Naive thymus-derived CD4-positive, alpha-beta T cell (primary cell): ENCODE results near the gene RNF26. TPM values are rescaled to one million over a fixed set of nuclear protein-coding genes. Genes with fewer than 3 reads are reported as not detected.

Source experiments
- ATAC-seq: fragments of 150-1000 bp; cut with Tn5 transposase; 2 replicates; pipeline ENCODE4 v1.10.0; 2021; ENCODE audit warnings: mild to moderate bottlenecking, moderate library complexity
- CTCF ChIA-PET: fragments of 350-600 bp; sonication (Branson Sonifier 250); formaldehyde crosslinking; loops from one replicate; lab custom pipeline; 2021; ENCODE audit warnings: antibody characterized with exemption; lab: Charles Lee
- POLR2A ChIA-PET: fragments of 350-600 bp; sonication (Branson Sonifier 250); formaldehyde crosslinking; loops from one replicate; lab custom pipeline; 2021; ENCODE audit warnings: antibody characterized with exemption, inconsistent platforms; lab: Charles Lee
- DNase-seq, 9 donors: peaks; one replicate each; pipeline versions ENCODE4 v3.0.0 to v3.0.0-alpha.2; 2020 to 2022; ENCODE audit warnings: mixed read lengths in 1 of 9
- H3K27ac ChIP-seq: one replicate; pipeline ENCODE4 v1.7.0; 2013; ENCODE audit warnings: mild to moderate bottlenecking, low read depth, low read length, moderate library complexity
- H3K27me3 ChIP-seq, 2 donors: one replicate each; pipeline ENCODE4 v1.7.0; 2013; ENCODE audit warnings: low read length in 2 of 2, mild to moderate bottlenecking in 2 of 2, moderate library complexity in 2 of 2; ENCODE audit not compliant: control insufficient read depth in 2 of 2, insufficient read depth in 2 of 2
- H3K36me3 ChIP-seq, 3 experiments: 1 replicate in 2 of 3; 2 replicates in 1 of 3; pipeline ENCODE4 v1.7.0; 2013; ENCODE audit warnings: low read length in 3 of 3, mild to moderate bottlenecking in 3 of 3, moderate library complexity in 1 of 3; ENCODE audit not compliant: insufficient read depth in 3 of 3, control insufficient read depth in 2 of 3
- H3K4me1 ChIP-seq, 2 donors: one replicate each; pipeline ENCODE4 v1.7.0; 2013; ENCODE audit warnings: low read length in 2 of 2, mild to moderate bottlenecking in 2 of 2, moderate library complexity in 1 of 2; ENCODE audit not compliant: control insufficient read depth in 2 of 2, insufficient read depth in 2 of 2
- H3K4me3 ChIP-seq: 2 replicates; pipeline ENCODE4 v1.7.0; 2013; ENCODE audit warnings: mild to moderate bottlenecking, low read length
- H3K9me3 ChIP-seq, 3 experiments: 1 replicate in 2 of 3; 2 replicates in 1 of 3; pipeline ENCODE4 v1.7.0; 2013; ENCODE audit warnings: low read length in 3 of 3; ENCODE audit not compliant: control insufficient read depth in 2 of 3
- H3K27ac Mint-ChIP-seq, 9 donors: one replicate each; pipeline ENCODE4 v1.8.0; 2020 to 2022; ENCODE audit warnings: mixed read lengths in 9 of 9, mild to moderate bottlenecking in 8 of 9, moderate library complexity in 5 of 9, inconsistent platforms in 2 of 9
- H3K27me3 Mint-ChIP-seq, 5 donors: one replicate each; pipeline ENCODE4 v1.8.0; 2021 to 2022; ENCODE audit warnings: mixed read lengths in 5 of 5, mild to moderate bottlenecking in 1 of 5
- H3K36me3 Mint-ChIP-seq, 5 donors: one replicate each; pipeline ENCODE4 v1.8.0; 2020 to 2022; ENCODE audit warnings: mixed read lengths in 5 of 5, mild to moderate bottlenecking in 3 of 5, inconsistent platforms in 1 of 5
- H3K4me1 Mint-ChIP-seq, 7 donors: one replicate each; pipeline ENCODE4 v1.8.0; 2020 to 2022; ENCODE audit warnings: mixed read lengths in 7 of 7, mild to moderate bottlenecking in 3 of 7, inconsistent platforms in 1 of 7
- H3K4me3 Mint-ChIP-seq, 10 donors: one replicate each; pipeline ENCODE4 v1.8.0; 2020 to 2022; ENCODE audit warnings: mild to moderate bottlenecking in 10 of 10, mixed read lengths in 10 of 10, moderate library complexity in 6 of 10, inconsistent platforms in 2 of 10
- H3K9me3 Mint-ChIP-seq, 11 donors: one replicate each; pipeline ENCODE4 v1.8.0; 2020 to 2022; ENCODE audit warnings: mixed read lengths in 11 of 11, mild to moderate bottlenecking in 4 of 11, inconsistent platforms in 1 of 11, moderate library complexity in 1 of 11
- intact Hi-C, 2 donors: fragments of 100-400 bp; cut with micrococcal nuclease; formaldehyde crosslinking; loops; one replicate each; pipeline ENCODE4 v1.15.1; 2023
- polyA plus RNA-seq, 2 donors: library from polyadenylated mRNA; unstranded; fragments of 300-500 nt; fragmentation: Illumina TruSeq; gene quantifications; one replicate each; pipeline ENCODE4 v1.2.3, GENCODE V29; 2021
- total RNA-seq, 6 experiments: library from RNA in 5 of 6; stranded (reverse) in 5 of 6; gene quantifications; 1 replicate in 5 of 6; 2 replicates in 1 of 6; pipeline ENCODE4 v1.2.3 and lab custom pipeline; 2021 to 2026

The RNF26 gene
- total RNA-seq (10 to 100 TPM; 16.9 to 28.3 (median 18.9) TPM), polyA plus RNA-seq (10 to 100 TPM; 50.3 to 59.1 TPM), total RNA-seq (lab: John Stamatoyannopoulos, UW) (18.0 reads per million, percentile 48 among the genes with 10 or more reads in this experiment)

- DNase-seq (peak; percentile 82 to 96 (median 94)), ATAC-seq (peak; percentile 98)
- no peaks in the 10 kb centered on the region for H3K9me3 ChIP-seq
- intact Hi-C loops, result loop anchor here (1.0 to 2.0 kb wide), 4 partner anchors 13 to 316 kb away; partner anchors contain the start of genes USP2 (in 2 of the 2), HINFP (in 1 of the 2), RPS25 (in 1 of the 2) and TRAPPC4 (in 1 of the 2)
- H3K27me3 Mint-ChIP-seq, result peaks cover 9 to 30% (median 19%) of the 10 kb centered on the region in 5 donors
- H3K9me3 Mint-ChIP-seq, result no peaks in the 10 kb centered on the region
- peaks cover 0 to 10% (median 0%) of the 10 kb centered on the region in 5 donors for H3K36me3 Mint-ChIP-seq
- H3K27ac Mint-ChIP-seq, result peak within 1 kb of the TSS; percentile 91 to 99 (median 97)
- ChIA-PET CTCF (interaction anchor here (0.6 to 3.3 kb wide), 2 partner anchors 10 to 12 kb away, joined by 3 to 15 read pairs; no protein-coding TSS in a partner anchor), POLR2A (interaction anchor here (0.6 to 1.3 kb wide), 8 partner anchors 9 to 983 kb away, joined by 3 to 7 read pairs (median 3); partner anchors contain the start of gene CBL)
- H3K36me3 ChIP-seq, result peaks cover 0 to 15% (median 0%) of the 10 kb centered on the region in 3 experiments
- H3K27ac ChIP-seq, result peak within 1 kb of the TSS; percentile 89
- peaks cover 4 to 9% of the 10 kb centered on the region in 2 donors for H3K27me3 ChIP-seq
- peak within 1 kb of the TSS; percentile 88 to 99 (median 98) for H3K4me3 Mint-ChIP-seq
- H3K4me1 ChIP-seq, result peaks cover 10 to 12% of the 10 kb centered on the region in 2 donors
- H3K4me3 ChIP-seq, result peak within 1 kb of the TSS; percentile 60
- peaks cover 22 to 59% (median 41%) of the 10 kb centered on the region in 7 donors for H3K4me1 Mint-ChIP-seq
Measured at GRCh38 chr11:119334174-119334930, at the start of gene RNF26. RNF26 (plus strand) TSS chr11:119334527; CDS start chr11:119335123, 596 bp downstream.

GRCh38 chr11:119285431-119285830 lies 48.9 kb upstream of the RNF26 start:
- H3K4me3 ChIP-seq, result no peak overlapping the region
- peaks cover 8 to 40% (median 27%) of the 10 kb centered on the region in 5 donors for H3K36me3 Mint-ChIP-seq
- CTCF ChIA-PET, result interaction anchor here (0.6 to 5.6 kb wide), 8 partner anchors 20 to 119 kb away, joined by 3 to 64 read pairs (median 6); partner anchors contain the start of gene CBL
- no peaks in the 10 kb centered on the region for H3K9me3 Mint-ChIP-seq
- POLR2A ChIA-PET, result interaction anchor here (0.7 kb wide), 2 partner anchors 32 to 165 kb away, joined by 3 read pairs; partner anchors contain the start of gene HINFP
- no peak overlapping the region for H3K27ac ChIP-seq
- no peaks in the 10 kb centered on the region for H3K9me3 ChIP-seq
- H3K4me3 Mint-ChIP-seq, result no peak overlapping the region
- ATAC-seq (no peak), DNase-seq (no peak)
- H3K27me3 Mint-ChIP-seq, result no peaks in the 10 kb centered on the region
- H3K4me1 Mint-ChIP-seq, result peaks cover 12 to 51% (median 41%) of the 10 kb centered on the region in 7 donors
- no peaks in the 10 kb centered on the region for H3K27me3 ChIP-seq
- H3K4me1 ChIP-seq, result peaks cover 0 to 6% of the 10 kb centered on the region in 2 donors
- H3K36me3 ChIP-seq, result peaks cover 0 to 25% (median 6%) of the 10 kb centered on the region in 3 experiments
- intact Hi-C loops, result loop anchor here (2.0 kb wide), 3 partner anchors 35 to 89 kb away; no protein-coding TSS in a partner anchor
- peak overlapping the region in 1 of 9 donors; percentile 91 for H3K27ac Mint-ChIP-seq

GRCh38 chr11:119288219-119288618 lies 46.1 kb upstream of the RNF26 start:
- DNase-seq, result no peak
- no peak overlapping the region for H3K27ac ChIP-seq
- Mint-ChIP-seq H3K36me3 (peaks cover 3 to 46% (median 30%) of the 10 kb centered on the region in 5 donors), H3K27ac (peak overlapping the region in 1 of 9 donors; percentile 28), H3K9me3 (peaks cover 0 to 3% (median 0%) of the 10 kb centered on the region in 11 donors), H3K27me3 (no peaks in the 10 kb centered on the region), H3K4me1 (peaks cover 7 to 23% (median 15%) of the 10 kb centered on the region in 7 donors), H3K4me3 (no peak overlapping the region)
- peaks cover 0 to 30% (median 11%) of the 10 kb centered on the region in 3 experiments for H3K36me3 ChIP-seq
- peaks cover 0 to 6% of the 10 kb centered on the region in 2 donors for H3K4me1 ChIP-seq
- no peaks in the 10 kb centered on the region for H3K27me3 ChIP-seq
- ChIA-PET CTCF (interaction anchor here (0.6 to 1.3 kb wide), 3 partner anchors 25 to 121 kb away, joined by 3 to 5 read pairs (median 4); partner anchors contain the start of gene CBL), POLR2A (interaction anchor here (1.0 to 1.8 kb wide), 4 partner anchors 10 to 83 kb away, joined by 4 to 7 read pairs (median 5); partner anchors contain the start of gene CBL)
- H3K9me3 ChIP-seq, result peaks cover 0 to 3% (median 0%) of the 10 kb centered on the region in 3 experiments
- intact Hi-C loops, result no loop called here
- H3K4me3 ChIP-seq, result no peak overlapping the region
- ATAC-seq, result no peak

- ChIA-PET POLR2A (interaction anchor here (0.5 to 1.5 kb wide), 4 partner anchors 12 to 271 kb away, joined by 3 to 5 read pairs (median 4); no protein-coding TSS in a partner anchor), CTCF (interaction anchor here (0.5 to 2.9 kb wide), 3 partner anchors 33 to 613 kb away, joined by 3 to 10 read pairs (median 5); partner anchors contain the start of gene CBL)
- H3K4me1 ChIP-seq, result no peaks in the 10 kb centered on the region
- Mint-ChIP-seq H3K9me3 (peaks cover 0 to 3% (median 0%) of the 10 kb centered on the region in 11 donors), H3K36me3 (peaks cover 3 to 44% (median 27%) of the 10 kb centered on the region in 5 donors), H3K27ac (no peak overlapping the region), H3K27me3 (no peaks in the 10 kb centered on the region), H3K4me1 (peaks cover 0 to 8% (median 3%) of the 10 kb centered on the region in 7 donors), H3K4me3 (no peak overlapping the region)
- peaks cover 6 to 25% (median 16%) of the 10 kb centered on the region in 3 experiments for H3K36me3 ChIP-seq
- H3K27me3 ChIP-seq, result no peaks in the 10 kb centered on the region
- H3K4me3 ChIP-seq, result no peak overlapping the region
- peaks cover 0 to 3% (median 0%) of the 10 kb centered on the region in 3 experiments for H3K9me3 ChIP-seq
- intact Hi-C loops, result no loop called here
- ATAC-seq (no peak), DNase-seq (no peak)
- no peak overlapping the region for H3K27ac ChIP-seq
Measured at GRCh38 chr11:119290894-119291497, 43.3 kb upstream of the RNF26 start.

GRCh38 chr11:119293461-119293860 lies 40.9 kb upstream of the RNF26 start:
- Mint-ChIP-seq H3K9me3 (peaks cover 0 to 3% (median 0%) of the 10 kb centered on the region in 11 donors), H3K27ac (no peak overlapping the region), H3K4me1 (no peaks in the 10 kb centered on the region), H3K4me3 (no peak overlapping the region), H3K36me3 (peaks cover 5 to 37% (median 25%) of the 10 kb centered on the region in 5 donors), H3K27me3 (no peaks in the 10 kb centered on the region)
- no peak overlapping the region for H3K4me3 ChIP-seq
- no peak overlapping the region for H3K27ac ChIP-seq
- CTCF ChIA-PET, result interaction anchor here (0.5 to 2.0 kb wide), 3 partner anchors 14 to 56 kb away, joined by 3 to 5 read pairs (median 4); no protein-coding TSS in a partner anchor
- peaks cover 0 to 3% (median 0%) of the 10 kb centered on the region in 3 experiments for H3K9me3 ChIP-seq
- intact Hi-C loops, result no loop called here
- DNase-seq (no peak), ATAC-seq (no peak)
- POLR2A ChIA-PET, result interaction anchor here (1.0 kb wide), 1 partner anchor 9 kb away, joined by 3 read pairs; no protein-coding TSS in a partner anchor
- H3K4me1 ChIP-seq, result no peaks in the 10 kb centered on the region
- no peaks in the 10 kb centered on the region for H3K27me3 ChIP-seq
- peaks cover 12 to 30% (median 18%) of the 10 kb centered on the region in 3 experiments for H3K36me3 ChIP-seq
